MM.1S (cell line): ENCODE measurements around the gene VSIG4.
"Not testable (repeated sequence)": the region's sequence is repeated elsewhere in the genome, so short reads cannot be mapped to it uniquely, and the experiment has no call there.

ENCODE experiments used
- CTCF ChIP-seq: fragments of 300-600 bp; sonication (generic); IDR thresholded peaks from 2 replicates; pipeline ENCODE4 v1.5.1; 2016; ENCODE audit warnings: antibody characterized with exemption, low read length, mixed read lengths
- EZH2 ChIP-seq: fragments of 300-600 bp; sonication (generic); optimal IDR thresholded peaks from 2 replicates; pipeline ENCODE3; 2017; ENCODE audit warnings: low read depth, mild to moderate bottlenecking, antibody characterized with exemption, low read length, mixed read lengths
- EZH2phosphoT487 ChIP-seq: fragments of 300-600 bp; sonication (generic); IDR thresholded peaks from 2 replicates; pipeline ENCODE4 v1.6.1; 2018; ENCODE audit warnings: antibody characterized with exemption, low read length

- not testable (repeated sequence) for TF ChIP-seq CTCF, EZH2phosphoT487, EZH2
Observed at GRCh38 chrX:66057019-66057418, 17.1 kb upstream of the VSIG4 start.
